ENCODE data around the gene UBAC1.
A peak's percentile ranks its signal among the peaks of the same experiment; 100 is the strongest.

Gene UBAC1

GRCh38 chr9:135961277-135961715 lies at the start of gene UBAC1:
TSS of gene UBAC1 (minus strand) at chr9:135961373. CDS start at chr9:135961162, 211 bp downstream.
- no peak for TF ChIP-seq JUND (IDR thresholded peaks at IDR 0.05; ENCODE audit: low read depth)
- in situ Hi-C loops (cut with HindIII; ENCODE audit: low pct_unique_long_range_greater_than_20kb, low sequenced_read_pairs): no loop called here
- DNase-seq (ENCODE audit: low read depth in 1 of 2, low spot score in 1 of 2): peak; percentile 98 to 100

- in situ Hi-C loops (cut with HindIII; ENCODE audit: low pct_unique_long_range_greater_than_20kb, low sequenced_read_pairs): no loop called here
- TF ChIP-seq JUND (IDR thresholded peaks at IDR 0.05; ENCODE audit: low read depth): no peak
- no peak for DNase-seq (ENCODE audit: low read depth in 1 of 2, low spot score in 1 of 2)
These were observed 49.6 kb upstream of the UBAC1 start for GRCh38 chr9:136010615-136011361.

- DNase-seq (ENCODE audit: low read depth in 1 of 2, low spot score in 1 of 2): no peak
- in situ Hi-C loops (cut with HindIII; ENCODE audit: low pct_unique_long_range_greater_than_20kb, low sequenced_read_pairs): no loop called here
- no peak for TF ChIP-seq JUND (IDR thresholded peaks at IDR 0.05; ENCODE audit: low read depth)
These were observed 49.0 kb upstream of the UBAC1 start for GRCh38 chr9:136010176-136010575.

GRCh38 chr9:136009516-136009915 lies 48.3 kb upstream of the UBAC1 start:
- no peak for TF ChIP-seq JUND (IDR thresholded peaks at IDR 0.05; ENCODE audit: low read depth)
- in situ Hi-C loops (cut with HindIII; ENCODE audit: low pct_unique_long_range_greater_than_20kb, low sequenced_read_pairs): no loop called here
- no peak for DNase-seq (ENCODE audit: low read depth in 1 of 2, low spot score in 1 of 2)

GRCh38 chr9:136008693-136008997 lies 47.5 kb upstream of the UBAC1 start:
- in situ Hi-C loops (cut with HindIII; ENCODE audit: low pct_unique_long_range_greater_than_20kb, low sequenced_read_pairs): no loop called here
- no peak for TF ChIP-seq JUND (IDR thresholded peaks at IDR 0.05; ENCODE audit: low read depth)
- DNase-seq (ENCODE audit: low read depth in 1 of 2, low spot score in 1 of 2): no peak

GRCh38 chr9:136007934-136008692 lies 46.9 kb upstream of the UBAC1 start:
- DNase-seq (ENCODE audit: low read depth in 1 of 2, low spot score in 1 of 2): no peak
- TF ChIP-seq JUND (IDR thresholded peaks at IDR 0.05; ENCODE audit: low read depth): no peak
- in situ Hi-C loops (cut with HindIII; ENCODE audit: low pct_unique_long_range_greater_than_20kb, low sequenced_read_pairs): no loop called here

GRCh38 chr9:136007276-136007933 lies 46.2 kb upstream of the UBAC1 start:
- in situ Hi-C loops (cut with HindIII; ENCODE audit: low pct_unique_long_range_greater_than_20kb, low sequenced_read_pairs): no loop called here
- TF ChIP-seq JUND (IDR thresholded peaks at IDR 0.05; ENCODE audit: low read depth): no peak
- DNase-seq (ENCODE audit: low read depth in 1 of 2, low spot score in 1 of 2): no peak

- DNase-seq (ENCODE audit: low read depth in 1 of 2, low spot score in 1 of 2): no peak
- in situ Hi-C loops (cut with HindIII; ENCODE audit: low pct_unique_long_range_greater_than_20kb, low sequenced_read_pairs): no loop called here
- no peak for TF ChIP-seq JUND (IDR thresholded peaks at IDR 0.05; ENCODE audit: low read depth)
These were observed 45.0 kb upstream of the UBAC1 start for GRCh38 chr9:136006169-136006568.

- no peak for TF ChIP-seq JUND (IDR thresholded peaks at IDR 0.05; ENCODE audit: low read depth)
- in situ Hi-C loops (cut with HindIII; ENCODE audit: low pct_unique_long_range_greater_than_20kb, low sequenced_read_pairs): no loop called here
- no peak for DNase-seq (ENCODE audit: low read depth in 1 of 2, low spot score in 1 of 2)
These were observed 43.5 kb upstream of the UBAC1 start for GRCh38 chr9:136004712-136005111.

GRCh38 chr9:136004219-136004618 lies 43.0 kb upstream of the UBAC1 start:
- no peak for TF ChIP-seq JUND (IDR thresholded peaks at IDR 0.05; ENCODE audit: low read depth)
- in situ Hi-C loops (cut with HindIII; ENCODE audit: low pct_unique_long_range_greater_than_20kb, low sequenced_read_pairs): no loop called here
- DNase-seq (ENCODE audit: low read depth in 1 of 2, low spot score in 1 of 2): no peak

- TF ChIP-seq JUND (IDR thresholded peaks at IDR 0.05; ENCODE audit: low read depth): no peak
- DNase-seq (ENCODE audit: low read depth in 1 of 2, low spot score in 1 of 2): no peak
- in situ Hi-C loops (cut with HindIII; ENCODE audit: low pct_unique_long_range_greater_than_20kb, low sequenced_read_pairs): no loop called here
These were observed 42.4 kb upstream of the UBAC1 start for GRCh38 chr9:136003411-136004218.

- no peak for TF ChIP-seq JUND (IDR thresholded peaks at IDR 0.05; ENCODE audit: low read depth)
- in situ Hi-C loops (cut with HindIII; ENCODE audit: low pct_unique_long_range_greater_than_20kb, low sequenced_read_pairs): no loop called here
- DNase-seq (ENCODE audit: low read depth in 1 of 2, low spot score in 1 of 2): no peak
These were observed 41.7 kb upstream of the UBAC1 start for GRCh38 chr9:136002881-136003280.
